ENCODE data around the gene MPND. TPM values are rescaled to one million over a fixed set of nuclear protein-coding genes. Genes with fewer than 3 reads are reported as not detected.
"Not testable (repeated sequence)": the region's sequence is repeated elsewhere in the genome, so short reads cannot be mapped to it uniquely, and the experiment has no call there.

The MPND gene
- total RNA-seq, 1 donor from 2014 or later, result 22.0 TPM

DNA sequence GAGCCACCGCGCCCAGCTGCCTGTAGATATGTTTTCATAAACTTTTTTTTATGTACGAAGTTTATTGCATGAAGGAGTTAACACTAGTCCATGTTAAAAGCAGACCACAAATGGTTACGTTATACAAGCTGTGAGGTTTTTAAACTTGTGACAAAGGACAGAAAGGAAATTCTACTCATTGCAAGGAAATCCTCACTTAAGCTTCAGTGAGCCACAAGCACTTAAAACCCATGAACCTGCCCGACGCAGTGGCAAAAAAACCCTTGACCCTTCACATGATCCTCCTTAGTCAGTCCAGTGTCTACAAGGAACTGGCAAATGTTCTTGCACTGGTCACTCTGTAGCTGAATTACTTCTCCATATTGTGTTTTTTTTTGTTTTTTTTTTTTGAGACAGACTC, 4.2 kb downstream of the MPND start:
- no peak for ATAC-seq

GRCh38 chr19:4349225-4349624, 5.9 kb downstream of the MPND start:
- ATAC-seq, result not testable (repeated sequence)

GRCh38 chr19:4350111-4350510, 6.7 kb downstream of the MPND start:
- no peak for ATAC-seq

DNA sequence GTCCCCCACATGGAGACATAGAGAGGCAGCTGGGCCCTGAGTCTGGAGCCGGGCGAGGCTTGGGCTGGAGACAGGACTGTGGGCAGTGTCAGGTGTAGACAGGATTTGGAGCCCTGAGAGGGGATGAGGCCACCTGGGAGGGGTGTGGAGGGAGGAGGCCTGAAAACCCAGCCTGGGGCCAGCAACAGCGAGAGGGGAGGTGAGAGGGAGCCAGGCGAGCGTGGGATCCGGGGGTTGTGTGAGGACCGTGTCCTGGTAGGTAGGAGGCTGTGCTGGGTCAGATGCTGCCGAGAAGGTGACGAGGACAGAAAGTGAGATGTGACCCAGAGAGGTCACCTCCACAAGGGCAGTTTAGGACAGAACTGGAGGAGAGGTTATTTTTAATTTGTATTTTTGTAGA, 7.4 kb downstream of the MPND start:
- peak; percentile 16 for ATAC-seq

GRCh38 chr19:4352701-4353121, 9.3 kb downstream of the MPND start:
- peak; percentile 59 for ATAC-seq

- no peak for ATAC-seq
These were observed 10.9 kb downstream of the MPND start for GRCh38 chr19:4354282-4354681.

GRCh38 chr19:4354897-4355296, 11.5 kb downstream of the MPND start:
- ATAC-seq, result no peak

GRCh38 chr19:4357095-4357797, 13.9 kb downstream of the MPND start:
- no peak for ATAC-seq

DNA sequence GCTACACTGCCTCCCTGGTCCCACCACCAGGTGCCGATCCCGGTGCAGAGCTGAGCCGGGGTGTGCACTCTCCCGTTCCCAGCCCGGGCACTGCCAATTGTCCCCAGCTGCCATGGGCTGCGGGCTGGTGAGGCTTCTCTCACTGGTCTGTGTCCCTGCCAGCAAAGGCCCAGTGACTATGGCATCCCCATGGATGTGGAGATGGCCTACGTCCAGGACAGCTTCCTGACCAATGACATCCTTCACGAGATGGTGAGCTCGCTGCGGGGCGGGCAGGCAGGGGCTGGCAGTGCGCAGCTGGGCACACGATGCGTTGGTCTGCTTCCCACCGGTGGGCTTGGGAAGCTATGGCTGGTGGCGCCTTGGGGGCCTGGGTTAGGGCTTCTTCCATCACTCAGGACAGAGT, 14.6 kb downstream of the MPND start:
- no peak for ATAC-seq

GRCh38 chr19:4358709-4359626, 15.6 kb downstream of the MPND start:
- no peak for ATAC-seq

- ATAC-seq, result no peak
These were observed 16.3 kb downstream of the MPND start for GRCh38 chr19:4359627-4360000.

DNA sequence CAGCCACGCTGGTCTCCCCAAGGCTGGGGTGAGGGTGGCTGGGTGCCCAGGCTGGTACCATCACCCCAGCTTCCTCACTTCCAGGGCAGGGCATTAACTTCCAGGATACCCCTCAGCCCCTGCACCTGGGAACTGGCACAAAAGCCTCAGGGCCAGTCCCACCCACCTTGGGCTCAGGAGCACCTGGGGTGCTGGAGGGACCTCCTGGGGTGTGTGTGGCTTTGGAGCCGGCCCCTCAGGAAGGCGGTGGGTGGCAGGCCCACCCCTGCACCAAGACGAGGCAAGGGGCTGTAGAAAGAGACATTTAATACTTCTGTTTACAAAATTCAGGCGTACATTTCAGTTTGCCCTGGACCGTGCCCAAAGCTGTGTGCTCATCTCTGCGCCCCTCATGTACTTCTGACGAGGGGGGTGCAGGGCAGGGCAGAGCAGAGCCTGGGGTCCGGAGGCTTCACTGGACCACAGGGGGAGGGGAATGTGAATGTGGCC, 16.8 kb downstream of the MPND start:
- ATAC-seq, result no peak

DNA sequence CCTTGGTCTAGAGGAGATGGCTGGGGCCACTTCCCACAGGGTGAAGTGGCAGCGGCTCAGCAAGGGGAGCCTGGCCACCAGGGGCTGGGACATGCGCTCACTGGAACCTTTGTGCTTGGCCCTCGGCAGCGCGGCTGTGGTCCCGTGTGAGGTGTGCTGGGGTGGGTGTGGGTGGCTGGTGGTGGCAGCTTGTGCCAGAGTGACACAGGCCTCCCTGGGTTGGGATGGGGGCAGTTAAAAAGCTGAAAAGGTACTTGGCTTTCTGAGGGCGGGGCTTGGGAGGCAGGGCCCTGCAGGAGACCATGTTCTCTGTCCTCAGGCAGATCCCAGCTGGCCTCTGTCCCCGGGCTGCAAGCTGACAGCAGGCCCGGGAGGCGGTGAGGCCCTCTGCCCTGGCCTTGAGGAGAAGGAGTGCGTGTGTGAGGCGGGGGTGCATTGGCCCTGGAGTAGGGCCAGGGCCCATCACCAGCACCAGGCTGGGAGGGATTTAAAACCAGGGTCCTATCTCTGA, 17.3 kb downstream of the MPND start:
- no peak for ATAC-seq

DNA sequence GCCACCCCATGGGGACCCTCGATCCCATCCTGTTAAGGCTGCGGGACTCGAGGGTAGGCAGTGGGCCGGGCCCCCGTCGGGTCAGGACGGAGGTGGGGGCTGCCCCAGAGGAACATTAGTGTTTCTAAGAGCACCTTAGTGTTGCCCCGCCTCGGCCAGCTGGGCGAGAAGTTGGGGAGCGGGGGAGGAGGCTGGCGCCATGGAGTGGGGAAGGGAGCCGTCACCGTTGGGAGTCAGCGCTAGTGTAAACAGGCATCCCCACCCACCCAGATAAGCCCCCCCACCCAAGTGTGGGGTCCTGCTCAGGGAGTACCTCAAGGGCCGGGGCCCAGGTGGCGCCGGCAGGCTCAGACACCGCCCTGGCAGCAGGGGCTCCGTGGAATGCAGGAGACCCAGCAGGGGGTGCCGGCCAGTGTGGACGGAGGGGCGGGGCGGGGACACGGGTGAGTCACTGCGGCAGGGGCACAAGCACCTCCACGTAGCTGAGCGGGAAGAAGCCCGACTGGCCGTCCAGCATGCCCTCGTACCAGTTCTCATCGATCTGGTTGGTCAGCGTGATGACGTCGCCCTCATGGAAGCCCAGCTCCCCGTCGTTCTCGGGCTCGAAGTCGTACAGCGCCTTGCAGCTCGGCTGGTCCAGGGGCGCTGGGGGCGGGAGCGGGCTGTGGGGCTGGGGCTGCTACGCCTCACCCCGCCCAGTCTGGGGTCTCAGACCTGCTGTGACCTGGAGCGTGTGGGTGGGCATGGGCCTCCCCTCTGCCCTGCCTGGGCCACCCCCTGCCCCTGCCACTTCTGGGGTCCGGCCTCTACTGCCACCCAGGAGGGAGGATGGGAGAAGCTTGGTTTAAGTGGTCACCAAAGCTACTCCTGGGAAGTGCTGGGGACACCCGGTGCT, 18.0 kb downstream of the MPND start:
- no peak for ATAC-seq

GRCh38 chr19:4362101-4362828, 18.9 kb downstream of the MPND start:
- ATAC-seq, result no peak

- ATAC-seq, result peak; percentile 3
These were observed 19.6 kb downstream of the MPND start for GRCh38 chr19:4362831-4363545.

- no peak for ATAC-seq
These were observed 20.4 kb downstream of the MPND start for GRCh38 chr19:4363571-4364304.

DNA sequence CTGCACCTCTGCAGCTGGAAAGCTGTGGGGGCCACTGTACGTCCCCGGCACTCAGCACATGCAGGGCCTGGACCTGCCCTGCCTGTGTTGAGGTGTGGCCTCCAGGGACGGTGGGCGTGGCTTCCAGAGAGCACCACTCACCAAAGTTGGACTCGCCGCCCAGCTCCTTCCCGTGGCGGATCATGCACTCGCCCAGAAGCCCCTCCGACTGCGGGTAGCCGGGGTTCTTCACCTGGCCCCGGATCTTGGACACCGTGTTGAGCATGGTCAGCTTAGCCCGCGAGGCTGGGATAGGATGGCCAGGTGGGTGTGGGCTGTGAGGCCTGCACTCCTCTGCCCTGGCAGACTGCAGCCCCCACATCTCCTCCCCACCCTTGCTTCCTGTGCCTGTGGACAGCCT, 22.0 kb downstream of the MPND start:
- ATAC-seq, result no peak

DNA sequence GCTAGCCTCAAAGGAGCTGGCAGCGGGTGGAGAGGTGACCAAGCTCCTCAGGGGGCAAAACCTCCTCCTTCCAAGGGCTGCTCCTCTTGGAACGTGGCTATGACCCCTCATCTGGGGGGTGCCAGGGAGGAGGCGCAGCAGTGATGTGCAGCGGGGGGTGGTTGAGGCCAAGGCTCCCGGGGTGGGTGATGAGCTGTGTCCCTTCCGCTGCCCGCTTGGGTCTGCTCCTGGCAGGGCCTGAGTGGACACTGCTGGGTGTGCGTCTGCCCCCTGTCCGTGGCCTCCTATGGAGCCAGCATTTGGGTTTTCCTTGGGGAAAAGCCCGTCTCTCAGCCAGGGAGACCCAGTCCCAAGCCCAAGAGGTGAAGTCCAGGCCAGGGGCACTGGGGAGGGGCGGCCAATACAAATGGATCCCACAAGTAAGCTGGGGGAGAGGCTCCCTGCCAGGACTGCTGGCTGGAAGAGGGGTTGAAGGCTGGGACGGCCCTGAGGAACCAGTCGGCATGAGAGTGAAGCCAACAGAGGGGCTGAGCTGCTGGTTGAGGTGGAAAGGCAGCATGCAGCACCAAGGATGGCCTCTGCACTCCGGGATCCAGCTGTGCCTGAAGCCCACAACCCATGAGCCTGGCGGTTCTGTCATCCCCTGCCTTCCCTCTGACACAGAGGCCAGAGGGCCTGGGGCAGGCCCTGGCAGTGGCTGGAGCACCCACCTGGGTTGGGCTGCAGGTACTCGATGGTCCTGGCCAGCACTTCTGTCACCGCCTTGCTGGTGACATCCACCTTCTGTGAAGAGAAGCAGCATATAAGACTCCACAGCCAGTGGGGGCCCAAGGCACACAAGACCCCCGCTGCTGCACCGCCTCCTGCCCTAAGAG, 22.7 kb downstream of the MPND start:
- ATAC-seq, result no peak

Measured in esophagus mucosa (tissue), 1 donor.